Measurements from ENCODE around the gene VAV2. TPM values are rescaled to one million over a fixed set of nuclear protein-coding genes. Genes with fewer than 3 reads are reported as not detected.

VAV2 gene
- total RNA-seq, 6 experiments from 2014 or later = 17.6 to 24.5 (median 21.7) TPM

- Mint-ChIP-seq H3K27me3 (ENCODE audit: insufficient read depth) (no peaks in the 10 kb centered on the region; the same call in 1 of the 2 replicates), H3K27ac (no peak overlapping the region), H3K4me1 (ENCODE audit: low read depth) (no peaks in the 10 kb centered on the region), H3K4me3 (no peak overlapping the region), H3K36me3 (ENCODE audit: low read depth) (peaks cover 8% of the 10 kb centered on the region; the same call in 1 of the 2 replicates), H3K9me3 (no peaks in the 10 kb centered on the region)
- DNase-seq = no peak
- TF ChIP-seq, protein P1, sequence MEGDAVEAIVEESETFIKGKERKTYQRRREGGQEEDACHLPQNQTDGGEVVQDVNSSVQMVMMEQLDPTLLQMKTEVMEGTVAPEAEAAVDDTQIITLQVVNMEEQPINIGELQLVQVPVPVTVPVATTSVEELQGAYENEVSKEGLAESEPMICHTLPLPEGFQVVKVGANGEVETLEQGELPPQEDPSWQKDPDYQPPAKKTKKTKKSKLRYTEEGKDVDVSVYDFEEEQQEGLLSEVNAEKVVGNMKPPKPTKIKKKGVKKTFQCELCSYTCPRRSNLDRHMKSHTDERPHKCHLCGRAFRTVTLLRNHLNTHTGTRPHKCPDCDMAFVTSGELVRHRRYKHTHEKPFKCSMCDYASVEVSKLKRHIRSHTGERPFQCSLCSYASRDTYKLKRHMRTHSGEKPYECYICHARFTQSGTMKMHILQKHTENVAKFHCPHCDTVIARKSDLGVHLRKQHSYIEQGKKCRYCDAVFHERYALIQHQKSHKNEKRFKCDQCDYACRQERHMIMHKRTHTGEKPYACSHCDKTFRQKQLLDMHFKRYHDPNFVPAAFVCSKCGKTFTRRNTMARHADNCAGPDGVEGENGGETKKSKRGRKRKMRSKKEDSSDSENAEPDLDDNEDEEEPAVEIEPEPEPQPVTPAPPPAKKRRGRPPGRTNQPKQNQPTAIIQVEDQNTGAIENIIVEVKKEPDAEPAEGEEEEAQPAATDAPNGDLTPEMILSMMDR (IDR thresholded peaks at IDR 0.05) = no peak
Observed at GRCh38 chr9:133833388-133834025, 158.6 kb downstream of the VAV2 start.

- Mint-ChIP-seq H3K4me3 (no peak overlapping the region), H3K27ac (no peak overlapping the region), H3K27me3 (ENCODE audit: insufficient read depth) (no peaks in the 10 kb centered on the region; the same call in 1 of the 2 replicates), H3K4me1 (ENCODE audit: low read depth) (no peaks in the 10 kb centered on the region), H3K36me3 (ENCODE audit: low read depth) (peaks cover 8% of the 10 kb centered on the region; the same call in 1 of the 2 replicates), H3K9me3 (no peaks in the 10 kb centered on the region)
- TF ChIP-seq, protein P1 (IDR thresholded peaks at IDR 0.05) = no peak
- DNase-seq = no peak
Observed at GRCh38 chr9:133832877-133833276, 159.2 kb downstream of the VAV2 start.

GRCh38 chr9:133830711-133831110, 161.4 kb downstream of the VAV2 start:
- no peaks in the 10 kb centered on the region for H3K9me3 Mint-ChIP-seq
- no peak overlapping the region for H3K4me3 Mint-ChIP-seq
- no peak for DNase-seq

GRCh38 chr9:133830310-133830709, 161.8 kb downstream of the VAV2 start:
- Mint-ChIP-seq H3K9me3 (no peaks in the 10 kb centered on the region), H3K27ac (no peak overlapping the region), H3K4me1 (ENCODE audit: low read depth) (peaks cover 15% of the 10 kb centered on the region), H3K27me3 (ENCODE audit: insufficient read depth) (no peaks in the 10 kb centered on the region; the same call in 1 of the 2 replicates), H3K36me3 (ENCODE audit: low read depth) (peaks cover 8% of the 10 kb centered on the region; the same call in 1 of the 2 replicates), H3K4me3 (no peak overlapping the region)
- TF ChIP-seq, protein P1 (IDR thresholded peaks at IDR 0.05) = no peak
- no peak for DNase-seq

More at GRCh38 chr9:133830711-133831110, 161.4 kb downstream of the VAV2 start:
- peaks cover 8% of the 10 kb centered on the region; the same call in 1 of the 2 replicates for H3K36me3 Mint-ChIP-seq (ENCODE audit: low read depth)
- TF ChIP-seq, protein P1 (IDR thresholded peaks at IDR 0.05) = no peak
- peaks cover 11% of the 10 kb centered on the region for H3K4me1 Mint-ChIP-seq (ENCODE audit: low read depth)
- no peaks in the 10 kb centered on the region; the same call in 1 of the 2 replicates for H3K27me3 Mint-ChIP-seq (ENCODE audit: insufficient read depth)
- no peak overlapping the region for H3K27ac Mint-ChIP-seq

DNA sequence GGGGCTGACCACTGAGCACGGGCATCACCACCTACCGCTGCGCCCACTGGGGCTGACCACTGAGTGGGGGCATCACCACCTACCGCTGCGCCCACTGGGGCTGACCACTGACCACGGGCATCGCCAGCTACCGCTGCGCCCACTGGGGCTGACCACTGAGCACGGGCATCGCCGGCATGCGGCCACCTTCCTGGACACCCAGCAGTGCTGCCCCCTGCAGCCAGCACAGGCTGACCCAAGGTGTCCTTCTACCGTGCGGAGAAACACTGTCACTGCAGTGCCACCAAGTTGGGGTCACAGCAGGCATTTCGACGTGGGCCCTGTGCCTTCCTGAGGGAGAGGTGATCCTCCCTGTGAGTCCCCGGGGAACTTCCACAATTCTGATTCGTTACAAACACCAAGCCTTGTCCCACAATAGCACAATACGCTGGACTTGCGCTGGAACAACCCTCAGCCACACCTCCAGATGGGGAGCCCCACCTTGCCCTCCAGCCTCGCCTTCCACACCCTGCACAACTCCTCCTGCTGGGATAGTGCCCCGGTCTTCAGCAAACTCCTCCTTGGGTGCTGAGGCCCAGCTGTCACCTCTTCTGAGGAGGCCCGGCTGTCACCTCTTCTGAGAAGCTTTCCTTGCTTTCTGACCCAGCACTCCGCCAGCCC, 163.7 kb downstream of the VAV2 start:
- H3K27me3 Mint-ChIP-seq (ENCODE audit: insufficient read depth) = no peaks in the 10 kb centered on the region; the same call in 1 of the 2 replicates
- TF ChIP-seq, protein P1 (IDR thresholded peaks at IDR 0.05) = peak; percentile 25; the same call in 1 of the 2 replicates
- H3K4me1 Mint-ChIP-seq (ENCODE audit: low read depth) = peaks cover 17% of the 10 kb centered on the region
- no peak for DNase-seq
- no peak overlapping the region for H3K27ac Mint-ChIP-seq
- no peaks in the 10 kb centered on the region for H3K9me3 Mint-ChIP-seq
- no peak overlapping the region for H3K4me3 Mint-ChIP-seq
- peaks cover 8% of the 10 kb centered on the region; the same call in 1 of the 2 replicates for H3K36me3 Mint-ChIP-seq (ENCODE audit: low read depth)
